Large intestine (tissue), 3 donors: ENCODE results near the gene TALDO1. TPM values are rescaled to one million over a fixed set of nuclear protein-coding genes. Genes with fewer than 3 reads are reported as not detected.

Experiments used
- DNase-seq, 2 donors: peaks; one replicate each; pipeline versions ENCODE4 v3.0.0 to v3.0.0-alpha.2; 2013
- H3K27ac ChIP-seq: one replicate; pipeline ENCODE4 v1.5.1; 2013; ENCODE audit warnings: low read length
- H3K27me3 ChIP-seq: 2 replicates; pipeline ENCODE4 v1.6.1; 2013; ENCODE audit warnings: low read length; ENCODE audit not compliant: control insufficient read depth, insufficient read depth
- H3K36me3 ChIP-seq: 2 replicates; pipeline ENCODE4 v1.6.1; 2013; ENCODE audit warnings: low read length; ENCODE audit not compliant: control insufficient read depth, insufficient read depth
- H3K4me1 ChIP-seq: one replicate; pipeline ENCODE4 v1.6.1; 2013; ENCODE audit warnings: low read length; ENCODE audit not compliant: control insufficient read depth, insufficient read depth
- H3K4me3 ChIP-seq: one replicate; pipeline ENCODE4 v1.5.1; 2013; ENCODE audit warnings: low read length
- H3K9me3 ChIP-seq: one replicate; pipeline ENCODE4 v1.6.1; 2013; ENCODE audit warnings: mild to moderate bottlenecking, low read depth, low read length, moderate library complexity; ENCODE audit not compliant: control insufficient read depth
- WGBS: methylation state at CpG from one replicate; pipeline ENCODE4 v1.1.5; 2013; ENCODE audit warnings: low lambda C conversion rate; ENCODE audit not compliant: insufficient coverage; 5-methylcytosine and 5-hydroxymethylcytosine counted together
- polyA plus RNA-seq: library from polyadenylated mRNA; unstranded; fragments of 120-200 nt; gene quantifications from one replicate; pipeline ENCODE4 v1.2.1, GENCODE V29; 2013

The TALDO1 gene
- polyA plus RNA-seq, 1 donor: 92.4 TPM

GRCh38 chr11:812390-812789 lies 65.1 kb downstream of the TALDO1 start:
- no peak overlapping the region for H3K27ac ChIP-seq
- H3K4me1 ChIP-seq: peaks cover 13% of the 10 kb centered on the region
- no peak overlapping the region for H3K4me3 ChIP-seq
- H3K9me3 ChIP-seq: no peaks in the 10 kb centered on the region
- no CpG with 5 or more reads among the region's 3 CpGs for WGBS
- DNase-seq: no peak
- peaks cover 36% of the 10 kb centered on the region for H3K36me3 ChIP-seq
- no peaks in the 10 kb centered on the region for H3K27me3 ChIP-seq

- Histone ChIP-seq H3K4me3 (no peak overlapping the region), H3K9me3 (no peaks in the 10 kb centered on the region), H3K27me3 (no peaks in the 10 kb centered on the region), H3K4me1 (peaks cover 14% of the 10 kb centered on the region), H3K36me3 (peaks cover 36% of the 10 kb centered on the region), H3K27ac (no peak overlapping the region)
- DNase-seq: no peak
- WGBS: no CpG with 5 or more reads among the region's 6 CpGs
Measured at GRCh38 chr11:813072-813455, 65.8 kb downstream of the TALDO1 start.

GRCh38 chr11:813456-814096 lies 66.3 kb downstream of the TALDO1 start:
- H3K27ac ChIP-seq: no peak overlapping the region
- peaks cover 15% of the 10 kb centered on the region for H3K4me1 ChIP-seq
- DNase-seq: no peak
- no peaks in the 10 kb centered on the region for H3K9me3 ChIP-seq
- no peak overlapping the region for H3K4me3 ChIP-seq
- H3K36me3 ChIP-seq: peaks cover 36% of the 10 kb centered on the region
- WGBS: no CpG with 5 or more reads among the region's 9 CpGs
- no peaks in the 10 kb centered on the region for H3K27me3 ChIP-seq

Other genes starting within 250 kb of the TALDO1 start
- 85.4 TPM for gene RNH1, start 240.2 kb upstream of the TALDO1 start, polyA plus RNA-seq
- 28.3 TPM for gene HRAS, start 211.9 kb upstream of the TALDO1 start, polyA plus RNA-seq
- gene LRRC56, start 209.9 kb upstream of the TALDO1 start, polyA plus RNA-seq: 2.4 TPM
- gene LMNTD2, start 186.7 kb upstream of the TALDO1 start, polyA plus RNA-seq: 4.6 TPM
- gene RASSF7, start 186.5 kb upstream of the TALDO1 start, polyA plus RNA-seq: 45.4 TPM
- gene PHRF1, start 171.0 kb upstream of the TALDO1 start, polyA plus RNA-seq: 40.5 TPM
- 16.7 TPM for gene IRF7, start 131.5 kb upstream of the TALDO1 start, polyA plus RNA-seq
- gene CDHR5, start 122.5 kb upstream of the TALDO1 start, polyA plus RNA-seq: 763 TPM
- gene SCT, start 120.3 kb upstream of the TALDO1 start, polyA plus RNA-seq: 131 TPM
- gene DRD4, start 110.2 kb upstream of the TALDO1 start, polyA plus RNA-seq: 1.3 TPM
- 24.1 TPM for gene DEAF1, start 52.2 kb upstream of the TALDO1 start, polyA plus RNA-seq
- gene TMEM80, start 51.6 kb upstream of the TALDO1 start, polyA plus RNA-seq: 36.1 TPM
- gene EPS8L2, start 41.2 kb upstream of the TALDO1 start, polyA plus RNA-seq: 260 TPM
- 58.1 TPM for gene GATD1, start 30.0 kb downstream of the TALDO1 start, polyA plus RNA-seq
- 2.0 TPM for gene CEND1, start 42.6 kb downstream of the TALDO1 start, polyA plus RNA-seq
- 14.6 TPM for gene SLC25A22, start 50.8 kb downstream of the TALDO1 start, polyA plus RNA-seq
- gene PIDD1, start 57.8 kb downstream of the TALDO1 start, polyA plus RNA-seq: 15.1 TPM
- gene RPLP2, start 62.5 kb downstream of the TALDO1 start, polyA plus RNA-seq: 1,325 TPM
- 98.0 TPM for gene PNPLA2, start 71.5 kb downstream of the TALDO1 start, polyA plus RNA-seq
- 34.4 TPM for gene CRACR2B, start 80.5 kb downstream of the TALDO1 start, polyA plus RNA-seq
- gene CD151, start 85.5 kb downstream of the TALDO1 start, polyA plus RNA-seq: 317 TPM
- gene POLR2L, start 95.1 kb downstream of the TALDO1 start, polyA plus RNA-seq: 87.5 TPM
- 27.8 TPM for gene TSPAN4, start 95.4 kb downstream of the TALDO1 start, polyA plus RNA-seq
- 82.9 TPM for gene CHID1, start 163.3 kb downstream of the TALDO1 start, polyA plus RNA-seq
- 79.6 TPM for gene AP2A2, start 178.4 kb downstream of the TALDO1 start, polyA plus RNA-seq